GM13976 (cell line): ENCODE data around the gene ARFIP1.

Experiments used
- DNase-seq: peaks from one replicate; pipeline ENCODE4 v3.0.0; 2012; ENCODE audit warnings: low spot score
- in situ Hi-C: fragments of 300-500 bp; cut with MboI; formaldehyde crosslinking; loops from one replicate; pipeline ENCODE4 v1.12.0; 2022; ENCODE audit warnings: low sequenced_read_pairs, mixed read lengths, inconsistent platforms; ENCODE audit not compliant: unreplicated experiment
- TF ChIP-seq, protein P1 (sequence below): IDR thresholded peaks from 2 replicates; pipeline ENCODE4 v1.5.1; 2012; ENCODE audit warnings: borderline replicate concordance, mild to moderate bottlenecking; ENCODE audit not compliant: insufficient read depth; ENCODE audit errors: extremely low read depth, missing control alignments, control extremely low read depth

ARFIP1 gene

GRCh38 chr4:152819026-152819645, 39.4 kb downstream of the ARFIP1 start:
- no peak for DNase-seq
- TF ChIP-seq, protein P1, sequence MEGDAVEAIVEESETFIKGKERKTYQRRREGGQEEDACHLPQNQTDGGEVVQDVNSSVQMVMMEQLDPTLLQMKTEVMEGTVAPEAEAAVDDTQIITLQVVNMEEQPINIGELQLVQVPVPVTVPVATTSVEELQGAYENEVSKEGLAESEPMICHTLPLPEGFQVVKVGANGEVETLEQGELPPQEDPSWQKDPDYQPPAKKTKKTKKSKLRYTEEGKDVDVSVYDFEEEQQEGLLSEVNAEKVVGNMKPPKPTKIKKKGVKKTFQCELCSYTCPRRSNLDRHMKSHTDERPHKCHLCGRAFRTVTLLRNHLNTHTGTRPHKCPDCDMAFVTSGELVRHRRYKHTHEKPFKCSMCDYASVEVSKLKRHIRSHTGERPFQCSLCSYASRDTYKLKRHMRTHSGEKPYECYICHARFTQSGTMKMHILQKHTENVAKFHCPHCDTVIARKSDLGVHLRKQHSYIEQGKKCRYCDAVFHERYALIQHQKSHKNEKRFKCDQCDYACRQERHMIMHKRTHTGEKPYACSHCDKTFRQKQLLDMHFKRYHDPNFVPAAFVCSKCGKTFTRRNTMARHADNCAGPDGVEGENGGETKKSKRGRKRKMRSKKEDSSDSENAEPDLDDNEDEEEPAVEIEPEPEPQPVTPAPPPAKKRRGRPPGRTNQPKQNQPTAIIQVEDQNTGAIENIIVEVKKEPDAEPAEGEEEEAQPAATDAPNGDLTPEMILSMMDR: no peak
- in situ Hi-C loops: no loop called here

GRCh38 chr4:152820073-152820472, 40.3 kb downstream of the ARFIP1 start:
- in situ Hi-C loops: no loop called here
- no peak for DNase-seq
- TF ChIP-seq, protein P1: no peak

GRCh38 chr4:152822323-152822722, 42.6 kb downstream of the ARFIP1 start:
- no peak for DNase-seq
- TF ChIP-seq, protein P1: no peak
- in situ Hi-C loops: no loop called here

DNA sequence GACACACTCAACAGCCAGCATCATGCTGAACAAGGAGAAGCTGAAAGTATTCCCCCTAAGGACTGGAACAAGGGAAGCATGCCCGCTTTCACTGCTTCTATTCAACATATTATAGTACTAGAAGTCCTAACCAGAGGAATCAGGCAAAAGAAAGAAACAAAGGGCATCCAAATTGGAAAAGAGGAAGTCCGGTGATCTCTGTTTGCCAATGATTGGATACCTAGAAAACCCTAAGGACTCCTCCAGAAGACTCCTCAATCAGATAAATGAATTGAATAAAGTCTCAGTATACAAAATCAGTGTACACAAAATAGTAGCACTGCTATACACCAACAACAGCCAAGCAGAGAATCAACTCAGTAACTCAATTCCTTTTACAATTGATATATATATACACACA, 44.8 kb downstream of the ARFIP1 start:
- no peak for DNase-seq
- in situ Hi-C loops: no loop called here
- TF ChIP-seq, protein P1: no peak

DNA sequence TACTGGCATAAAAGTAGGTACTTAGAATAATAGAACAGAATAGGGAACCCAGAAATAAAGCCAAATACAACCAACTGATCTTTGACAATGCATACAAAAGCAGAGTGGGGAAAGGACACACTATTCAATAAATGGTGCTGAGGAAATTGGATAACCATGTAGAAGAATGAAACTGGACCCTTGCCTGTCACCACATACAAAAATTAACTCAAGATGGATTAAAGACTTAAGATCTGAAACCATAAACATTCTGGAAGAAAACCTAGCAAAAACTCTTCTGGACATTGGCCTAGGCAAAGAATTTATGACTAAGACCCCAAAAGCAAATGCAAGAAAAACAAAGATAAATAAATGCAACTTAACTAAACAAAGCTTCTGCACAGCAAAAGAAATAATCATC, 45.6 kb downstream of the ARFIP1 start:
- TF ChIP-seq, protein P1: no peak
- no peak for DNase-seq
- in situ Hi-C loops: no loop called here

- DNase-seq: no peak
- TF ChIP-seq, protein P1: no peak
- in situ Hi-C loops: no loop called here
Observed at GRCh38 chr4:152828122-152828521, 48.4 kb downstream of the ARFIP1 start.
